ENCODE measurements around the gene SH3BP2.
"Not testable (repeated sequence)": the region's sequence is repeated elsewhere in the genome, so short reads cannot be mapped to it uniquely, and the experiment has no call there.

SH3BP2 gene

GRCh38 chr4:2762486-2763370 lies 30.2 kb upstream of the SH3BP2 start:
- not testable (repeated sequence) for DNase-seq (ENCODE audit: low read depth)

GRCh38 chr4:2763511-2763967 lies 29.3 kb upstream of the SH3BP2 start:
- DNase-seq (ENCODE audit: low read depth): no peak

DNA sequence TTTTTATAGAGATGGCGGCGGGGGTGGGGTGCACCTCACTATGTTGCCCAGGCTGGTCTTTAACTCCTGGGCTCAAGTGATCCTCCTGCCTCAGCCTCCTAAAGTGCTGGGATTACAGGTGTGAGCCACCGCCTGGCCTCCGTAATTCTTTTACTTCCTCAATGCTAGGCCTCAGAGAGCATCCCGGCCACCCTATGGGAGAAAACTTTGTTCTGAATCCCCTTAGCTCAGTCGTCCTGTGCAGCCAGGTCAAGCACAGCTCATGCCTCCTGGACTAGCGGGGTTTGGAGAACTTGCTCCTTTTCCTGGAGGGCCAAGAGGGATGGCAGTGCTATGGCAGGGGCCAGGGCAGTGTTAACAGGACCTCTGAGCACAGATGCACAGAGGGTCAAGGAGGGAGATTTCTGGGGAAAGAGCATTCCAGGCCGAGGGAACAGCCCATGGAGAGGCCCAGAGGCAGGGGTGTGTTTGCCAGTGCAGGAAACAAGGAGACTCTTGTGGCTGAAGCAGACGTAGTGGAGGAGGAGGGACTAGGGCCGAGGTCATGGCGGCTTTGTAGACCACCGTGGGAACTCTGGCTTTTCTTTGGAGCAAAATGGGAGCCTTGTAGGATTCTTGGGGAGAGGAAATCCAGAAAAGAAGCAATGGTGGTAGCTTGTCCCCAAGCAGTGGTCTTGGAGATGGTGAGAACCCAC lies 26.9 kb upstream of the SH3BP2 start:
- DNase-seq (ENCODE audit: low read depth): no peak

DNA sequence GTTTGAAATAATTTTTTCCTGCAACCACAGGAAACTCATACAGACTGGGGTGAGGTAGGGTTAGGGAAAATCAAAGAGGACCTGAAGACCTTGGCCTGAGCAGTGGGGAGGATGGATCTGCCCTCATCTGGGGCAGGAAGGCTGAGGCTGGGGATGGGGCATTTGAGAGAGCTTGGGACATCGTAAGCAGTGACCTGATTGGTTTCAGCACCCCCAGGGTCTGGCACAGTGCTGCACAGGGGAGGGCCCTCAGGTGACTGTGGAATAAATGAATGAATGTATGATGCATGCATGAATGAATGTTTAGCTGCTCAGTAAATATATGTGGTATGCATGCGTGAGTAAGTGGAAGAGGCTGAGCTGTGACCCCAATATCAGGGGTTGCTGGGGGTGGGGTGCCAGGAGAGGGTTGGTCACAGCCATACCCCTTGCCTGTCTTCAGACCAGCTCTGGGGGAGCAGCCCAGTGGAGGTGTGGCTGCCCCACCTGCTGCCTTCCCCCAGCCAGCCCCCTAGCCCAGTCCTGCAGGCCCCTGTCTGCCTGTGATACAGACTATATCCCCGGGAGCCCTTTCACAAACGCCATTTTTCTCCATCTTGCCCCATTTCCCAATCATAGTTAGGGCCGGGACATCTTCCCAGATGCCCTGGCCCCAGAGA lies 25.7 kb upstream of the SH3BP2 start:
- DNase-seq (ENCODE audit: low read depth): no peak

DNA sequence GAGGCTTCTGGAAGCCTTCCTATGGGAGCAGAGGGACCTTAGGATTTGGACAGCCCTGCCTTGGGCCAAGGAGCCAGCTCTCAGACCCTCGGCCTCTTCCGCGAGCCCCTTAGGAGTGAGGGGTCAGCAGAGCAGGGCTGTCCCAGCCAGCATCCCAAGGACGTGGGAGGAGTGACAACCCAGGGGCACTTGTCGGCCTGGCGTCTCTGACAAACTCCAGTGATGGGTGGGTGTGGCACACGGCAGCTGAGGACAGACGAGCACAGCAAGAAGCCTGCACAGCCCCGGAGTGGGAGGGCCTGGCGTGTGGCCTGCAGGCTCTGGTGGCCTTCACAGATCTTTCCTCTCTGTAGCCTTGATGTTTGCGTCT lies 25.2 kb upstream of the SH3BP2 start:
- no peak for DNase-seq (ENCODE audit: low read depth)

- DNase-seq (ENCODE audit: low read depth): no peak
Observed at GRCh38 chr4:2768124-2768523, 24.8 kb upstream of the SH3BP2 start.

GRCh38 chr4:2768921-2769336 lies 24.0 kb upstream of the SH3BP2 start:
- no peak for DNase-seq (ENCODE audit: low read depth)

DNA sequence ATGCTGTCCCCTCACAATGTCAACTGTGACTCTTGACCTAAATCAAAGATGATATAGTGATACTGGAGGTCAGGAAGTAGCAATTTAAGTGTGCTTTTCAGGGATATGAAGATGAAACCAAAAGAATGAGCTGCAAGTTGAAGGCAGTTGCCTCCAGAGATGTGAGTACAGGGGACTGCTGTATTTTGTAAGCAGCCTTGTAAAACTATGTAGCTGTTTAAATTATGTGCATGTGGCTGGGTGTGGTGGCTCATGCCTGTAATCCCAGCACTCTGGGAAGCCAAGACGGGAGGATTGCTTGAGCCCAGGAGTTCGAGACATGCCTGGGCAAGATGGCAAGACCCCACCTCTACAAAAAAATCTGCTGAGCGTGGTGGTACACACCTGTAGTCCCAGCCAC lies 21.6 kb upstream of the SH3BP2 start:
- DNase-seq (ENCODE audit: low read depth): no peak

- not testable (repeated sequence) for DNase-seq (ENCODE audit: low read depth)
Observed at GRCh38 chr4:2780643-2781042, 12.2 kb upstream of the SH3BP2 start.

DNA sequence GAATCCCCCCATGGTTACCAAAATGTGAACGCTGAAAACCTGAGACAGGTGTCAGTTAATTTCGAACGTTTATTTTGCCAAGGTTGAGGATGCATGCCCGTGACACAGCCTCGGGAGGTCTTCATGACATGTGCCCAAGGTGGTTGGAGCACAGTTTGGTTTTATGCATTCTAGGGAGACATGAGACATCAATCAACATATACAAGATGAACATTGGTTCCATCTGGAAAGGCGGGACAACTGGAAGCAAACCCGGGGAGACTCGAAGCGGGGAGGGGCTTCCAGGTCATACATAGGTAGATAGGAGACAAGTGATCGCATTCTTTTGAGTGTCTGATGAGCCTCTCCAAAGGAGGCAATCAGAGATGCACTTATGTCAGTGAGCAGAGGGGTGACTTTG lies 11.0 kb upstream of the SH3BP2 start:
- no peak for DNase-seq (ENCODE audit: low read depth)

DNA sequence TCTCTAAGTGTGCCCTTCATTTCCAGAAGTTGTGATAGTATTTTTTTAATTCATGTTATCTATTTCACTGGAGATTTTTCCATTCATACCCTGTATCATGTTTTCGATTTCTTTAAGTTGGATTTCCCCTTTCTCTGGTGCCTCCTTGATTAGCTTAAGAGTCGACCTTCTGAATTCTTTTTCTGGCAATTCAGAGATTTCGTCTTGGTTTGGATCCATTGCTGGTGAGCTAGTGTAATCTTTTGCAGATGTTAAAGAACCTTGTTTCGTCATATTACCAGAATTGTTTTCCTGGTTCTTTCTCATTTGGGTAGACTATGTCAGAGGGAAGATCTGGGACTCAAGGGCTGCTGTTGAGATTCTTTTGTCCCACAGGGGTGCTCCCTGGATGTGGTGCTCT lies 9.1 kb upstream of the SH3BP2 start:
- no peak for DNase-seq (ENCODE audit: low read depth)

DNA sequence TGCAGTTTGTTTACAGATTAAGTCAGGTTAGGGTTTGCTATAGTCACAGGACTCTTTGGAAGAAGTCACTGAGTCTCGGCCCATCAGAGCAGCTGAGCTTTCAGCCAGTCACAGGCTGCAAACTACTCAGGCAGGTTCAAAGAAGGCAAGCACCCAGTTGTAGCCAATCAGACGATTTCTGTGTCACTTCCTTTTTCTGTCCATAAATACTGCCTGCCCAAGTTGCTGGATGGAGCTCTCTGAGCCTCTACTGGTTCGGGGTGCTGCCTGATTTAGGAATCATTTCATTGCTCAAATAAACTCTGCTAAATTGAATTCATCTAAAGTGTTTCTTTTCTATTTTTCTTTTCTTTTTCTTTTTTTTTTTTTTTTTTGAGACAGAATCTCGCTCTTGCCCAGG lies 7.3 kb upstream of the SH3BP2 start:
- no peak for DNase-seq (ENCODE audit: low read depth)

DNA sequence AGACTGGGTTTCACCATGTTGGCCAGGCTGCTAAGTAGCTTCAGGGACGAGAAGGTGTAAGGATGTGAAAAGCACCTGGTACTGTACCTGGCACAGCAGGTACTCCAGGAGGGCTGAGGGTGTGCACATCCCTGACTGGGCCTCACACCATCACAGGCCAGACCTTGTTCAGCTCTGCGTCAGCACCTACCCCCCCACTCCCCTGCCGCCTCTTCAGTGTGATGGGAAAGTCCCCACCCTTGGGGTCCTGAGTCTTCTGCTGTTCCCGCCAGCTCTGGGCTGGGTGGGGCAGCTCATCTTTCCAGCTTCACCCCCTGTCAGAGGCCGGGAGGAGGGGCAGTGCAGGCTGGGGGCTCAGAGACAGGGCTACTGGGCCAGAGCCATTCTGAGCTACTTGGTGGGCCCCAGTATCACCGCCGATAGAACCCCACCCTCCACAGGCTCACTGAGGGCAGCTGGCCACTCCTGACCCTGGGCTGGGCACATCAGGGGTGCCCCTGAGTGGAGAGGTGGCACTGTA lies 6.7 kb upstream of the SH3BP2 start:
- DNase-seq (ENCODE audit: low read depth): no peak

DNA sequence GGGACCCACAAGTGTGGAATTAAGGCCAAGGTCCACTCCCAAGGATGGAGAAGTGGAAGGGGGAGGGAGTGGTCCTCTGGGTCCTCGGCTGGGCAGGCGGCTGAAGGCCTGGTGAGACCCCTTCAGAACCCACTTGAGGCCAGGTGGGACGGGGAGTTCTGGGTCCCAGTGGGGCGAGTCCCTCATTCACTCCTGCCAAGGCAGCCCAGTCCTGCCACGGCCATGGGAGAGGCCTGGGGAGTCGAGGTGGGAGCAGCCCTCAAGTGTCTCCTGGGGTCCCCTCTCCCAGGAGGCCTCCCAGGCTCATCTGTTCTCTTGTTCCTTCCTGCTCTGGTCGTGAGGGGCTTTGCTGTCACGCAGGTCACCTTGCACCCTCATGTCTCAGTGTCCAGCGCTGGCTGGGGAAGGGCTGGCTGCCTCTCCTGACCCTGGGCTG lies 6.1 kb upstream of the SH3BP2 start:
- DNase-seq (ENCODE audit: low read depth): no peak

DNA sequence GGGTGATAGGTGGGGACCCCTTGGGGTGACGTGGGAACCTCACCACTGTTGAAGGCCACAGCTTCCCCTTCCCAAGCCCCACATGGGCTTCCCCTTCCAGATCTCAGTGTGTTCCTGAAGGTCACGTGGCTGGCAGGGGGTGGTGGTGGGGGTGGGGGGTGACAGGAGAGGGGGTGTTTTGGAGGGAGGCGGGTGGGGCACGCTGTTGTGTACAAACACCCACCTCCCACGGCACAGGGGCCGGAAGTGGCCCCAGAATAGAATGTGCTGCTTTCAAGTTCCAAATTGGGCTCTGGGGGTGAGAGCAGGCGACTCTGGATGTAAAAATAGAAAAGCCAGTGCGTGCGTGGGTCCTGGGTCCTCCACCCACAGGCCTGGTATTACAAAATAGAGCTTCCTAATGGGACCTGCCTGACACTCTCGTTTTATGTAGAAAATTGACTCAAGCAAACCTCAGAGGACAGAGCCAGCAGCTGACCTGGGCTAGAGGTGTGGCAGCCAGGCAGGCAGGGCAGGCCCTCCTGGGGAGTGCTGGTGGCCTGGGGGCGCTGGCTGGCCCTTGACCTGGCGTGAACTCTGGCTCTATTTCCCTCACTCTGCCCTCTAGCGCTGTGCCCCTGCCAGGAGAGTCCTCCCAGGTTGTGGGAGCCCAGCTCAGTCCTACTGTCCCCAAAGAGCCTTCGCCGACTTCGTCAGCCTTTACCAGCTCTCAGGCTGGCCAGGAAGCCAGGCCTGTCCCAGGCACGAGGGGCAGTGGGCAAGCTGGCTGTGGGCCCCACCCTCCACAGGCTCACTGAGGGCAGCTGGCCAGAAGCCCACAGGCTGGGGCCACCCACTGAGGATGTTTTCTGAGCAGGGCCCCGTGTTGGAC lies 5.4 kb upstream of the SH3BP2 start:
- no peak for DNase-seq (ENCODE audit: low read depth)

DNA sequence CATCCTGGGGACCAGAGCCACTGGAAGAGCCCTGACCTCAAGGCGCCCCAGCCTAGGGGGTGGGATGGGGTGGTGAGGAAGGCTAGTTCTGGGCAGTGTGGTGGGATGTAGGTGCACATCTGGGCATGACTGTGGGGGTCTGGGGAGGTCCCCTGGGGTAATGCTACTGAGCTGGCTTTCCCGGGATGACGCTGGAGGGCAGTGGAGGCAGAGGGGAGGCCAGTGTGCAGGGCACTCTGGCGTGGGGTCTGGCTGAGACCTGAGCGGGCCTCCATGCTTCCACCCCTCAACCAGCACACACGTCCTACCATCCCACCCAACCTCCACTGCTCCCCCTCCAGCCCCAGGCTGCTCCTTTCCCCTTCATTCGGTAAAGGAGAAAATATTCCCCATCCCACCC lies 4.8 kb upstream of the SH3BP2 start:
- DNase-seq (ENCODE audit: low read depth): no peak

GRCh38 chr4:2788532-2789103 lies 4.3 kb upstream of the SH3BP2 start:
- DNase-seq (ENCODE audit: low read depth): no peak

DNA sequence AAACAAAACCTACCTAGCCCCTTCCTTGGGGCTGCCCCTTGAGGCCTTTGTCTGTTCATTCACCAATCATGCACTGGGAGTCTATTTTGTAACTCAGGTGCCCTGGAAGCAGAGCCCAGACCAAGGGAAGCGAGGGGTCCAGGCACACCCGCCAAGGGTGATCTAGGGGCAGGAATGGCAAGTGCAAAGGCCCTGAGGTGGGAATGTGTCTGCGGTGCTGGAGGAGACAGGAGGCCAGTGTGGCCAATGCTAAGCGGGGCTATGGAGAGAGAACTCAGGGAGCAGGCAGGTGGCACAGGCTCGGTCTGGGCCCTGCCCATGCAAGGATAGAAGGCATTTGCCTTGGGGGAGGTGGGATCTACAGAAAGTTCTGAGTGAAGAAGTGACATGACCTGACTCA lies 3.5 kb upstream of the SH3BP2 start:
- DNase-seq (ENCODE audit: low read depth): no peak

DNA sequence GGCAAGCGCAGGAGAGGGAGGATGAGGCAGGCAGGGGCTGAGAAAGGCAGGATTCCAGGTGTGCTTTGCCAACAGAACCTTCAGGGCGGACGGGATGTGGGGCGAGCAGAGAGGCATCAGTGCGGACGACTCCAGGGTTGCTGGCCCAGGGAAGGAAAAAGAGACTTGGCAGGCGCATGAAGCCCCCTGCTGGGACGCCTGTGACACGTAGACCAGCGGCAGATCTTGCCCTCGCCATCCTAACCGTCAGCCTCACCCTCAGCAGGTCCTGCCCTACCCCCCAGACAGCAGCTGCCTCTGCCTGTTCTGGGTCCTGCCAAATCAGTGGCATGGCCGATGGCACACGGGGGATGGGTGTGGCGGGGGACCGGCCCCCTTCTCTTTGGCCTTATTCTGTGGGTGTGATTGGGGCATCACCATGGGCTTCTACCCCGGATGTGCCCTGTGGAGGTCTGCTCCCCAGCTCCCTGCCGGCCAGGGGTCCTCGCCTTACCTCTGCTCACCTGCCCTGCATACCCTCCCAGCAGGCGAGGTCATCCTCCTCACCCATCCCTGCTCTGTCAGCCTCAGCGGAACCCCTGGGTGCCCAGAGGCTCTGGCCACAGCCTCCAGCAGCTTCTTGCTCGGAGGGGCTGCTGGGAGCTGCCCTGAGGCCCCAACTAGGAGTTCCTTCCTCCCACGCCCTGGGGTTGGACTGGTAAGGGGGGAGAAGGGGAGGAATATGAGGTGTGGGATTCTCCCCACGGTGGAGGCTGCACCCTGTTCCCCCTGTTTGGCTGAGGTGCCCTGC lies 2.9 kb upstream of the SH3BP2 start:
- DNase-seq (ENCODE audit: low read depth): no peak

Measured in fibroblast of the conjunctiva (primary cell).